Ureter (tissue), 1 donor: ENCODE results near the gene TECR. TPM values are rescaled to one million over a fixed set of nuclear protein-coding genes. Genes with fewer than 3 reads are reported as not detected.
"Not testable (repeated sequence)": the region's sequence is repeated elsewhere in the genome, so short reads cannot be mapped to it uniquely, and the experiment has no call there.

Source experiments
- DNase-seq: peaks from one replicate; pipeline ENCODE4 v3.0.0-alpha.2; 2020; ENCODE audit warnings: low spot score
- total RNA-seq: library from RNA; stranded (reverse); gene quantifications from one replicate; pipeline ENCODE4 v1.2.4, GENCODE V29; 2023
- donor health status: DM: yes; HTN: yes; CAD: no.

TECR gene
- total RNA-seq, 1 donor from 2014 or later, result 104 TPM

DNA sequence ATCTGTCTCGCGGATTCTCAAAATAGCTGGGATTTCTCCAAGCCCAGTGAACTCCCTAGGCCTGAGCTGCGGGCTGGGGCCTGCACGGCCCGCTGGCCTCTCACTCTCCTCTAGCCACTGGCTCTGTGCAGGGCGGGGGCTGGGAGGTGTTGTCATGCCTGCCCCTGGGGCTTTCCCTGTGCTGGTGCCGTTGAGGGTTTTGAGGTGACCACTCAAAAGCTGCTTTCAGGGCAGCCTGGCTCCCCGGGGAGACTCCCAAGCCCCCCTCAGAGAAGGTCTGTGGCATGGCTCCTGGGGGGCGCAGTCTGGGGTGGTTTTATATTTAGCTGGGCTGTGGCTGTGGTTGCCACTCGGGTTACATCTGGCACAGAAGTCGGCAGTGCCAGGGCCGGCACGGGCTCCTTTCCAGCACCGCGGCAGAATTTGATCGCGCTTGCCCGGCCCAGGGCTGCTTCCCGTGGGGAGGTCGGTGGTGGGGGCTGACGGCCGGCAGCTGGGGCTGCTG lies 32.5 kb downstream of the TECR start:
- no peak for DNase-seq

- no peak for DNase-seq
These were observed 33.5 kb downstream of the TECR start for GRCh38 chr19:14562660-14563589.

GRCh38 chr19:14563590-14563926 lies 34.2 kb downstream of the TECR start:
- DNase-seq, result no peak

- no peak for DNase-seq
These were observed 34.7 kb downstream of the TECR start for GRCh38 chr19:14563989-14564651.

GRCh38 chr19:14564652-14565297 lies 35.4 kb downstream of the TECR start:
- not testable (repeated sequence) for DNase-seq

- no peak for DNase-seq
These were observed 35.9 kb downstream of the TECR start for GRCh38 chr19:14565298-14565679.

DNA sequence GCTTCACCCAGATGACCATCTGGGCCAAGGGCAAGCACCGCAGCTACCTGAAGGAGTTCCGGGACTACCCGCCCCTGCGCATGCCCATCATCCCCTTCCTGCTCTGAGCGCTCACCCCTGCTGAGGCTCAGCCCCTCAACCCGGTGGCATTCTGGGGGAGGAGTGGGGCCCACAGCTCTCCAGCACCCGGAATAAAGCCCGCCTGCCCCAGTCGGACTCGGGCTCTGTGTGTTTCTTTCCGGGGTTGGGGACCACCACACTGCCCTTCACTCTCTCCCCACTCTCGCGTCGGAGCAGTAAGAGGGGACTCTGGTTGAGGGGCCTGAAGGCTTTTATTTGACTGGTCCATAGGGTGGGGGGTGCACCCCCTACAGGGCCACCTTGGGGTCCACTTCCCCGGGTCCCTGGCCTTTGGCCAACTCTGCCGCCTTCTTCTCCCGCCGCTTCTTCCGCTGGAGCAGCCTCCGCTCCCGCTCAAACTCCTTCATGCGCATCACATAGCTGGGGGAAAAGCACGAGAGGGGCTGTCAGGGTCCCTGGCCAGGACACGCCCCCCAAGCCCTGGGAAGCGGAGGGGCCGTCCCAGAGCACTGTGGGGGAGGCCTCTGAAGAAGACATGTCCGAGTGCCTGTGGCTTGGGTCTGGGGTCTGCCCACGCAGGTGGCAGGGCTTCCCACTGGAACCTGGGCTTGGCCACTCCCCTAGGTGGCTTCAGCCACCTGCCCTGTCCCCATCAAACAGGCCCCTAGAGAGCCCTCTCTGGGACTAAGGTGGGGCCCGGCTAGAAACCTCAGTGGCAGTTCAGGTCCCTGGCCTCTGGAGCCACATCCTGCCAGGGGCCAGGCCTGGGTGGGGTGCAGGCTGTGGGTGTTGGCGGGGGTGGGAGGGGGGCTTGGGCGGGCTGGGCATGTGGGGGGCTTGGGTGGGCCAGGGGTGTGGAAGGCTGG lies 36.6 kb downstream of the TECR start:
- no peak for DNase-seq

GRCh38 chr19:14566712-14567077 lies 37.3 kb downstream of the TECR start:
- DNase-seq, result no peak

DNA sequence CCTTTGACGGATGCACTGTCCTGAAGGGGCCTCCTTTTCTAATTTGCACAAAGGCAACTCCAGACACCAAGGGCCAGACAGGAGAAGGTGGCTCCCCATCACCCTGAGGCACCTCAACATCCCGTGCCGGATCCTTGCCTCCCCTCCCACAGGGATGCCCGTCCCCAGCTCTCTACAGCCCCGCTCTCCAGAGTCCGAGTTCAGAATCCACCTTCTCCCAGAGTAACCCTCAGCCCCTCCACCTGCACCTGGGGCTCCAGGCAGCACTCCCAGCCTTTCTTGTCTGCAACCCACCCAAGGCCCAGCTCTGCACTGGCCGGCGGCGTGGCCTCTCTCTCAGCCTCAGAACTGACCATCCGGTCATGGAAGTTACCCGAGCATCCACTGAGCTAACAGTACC lies 37.7 kb downstream of the TECR start:
- DNase-seq, result no peak

GRCh38 chr19:14570864-14571527 lies 41.6 kb downstream of the TECR start:
- DNase-seq, result no peak

GRCh38 chr19:14571695-14572490 lies 42.5 kb downstream of the TECR start, which contains the start of gene NDUFB7:
TSS of gene NDUFB7 (minus strand) at chr19:14572066. CDS start at chr19:14572000, 66 bp downstream.
- DNase-seq, result peak; percentile 89

DNA sequence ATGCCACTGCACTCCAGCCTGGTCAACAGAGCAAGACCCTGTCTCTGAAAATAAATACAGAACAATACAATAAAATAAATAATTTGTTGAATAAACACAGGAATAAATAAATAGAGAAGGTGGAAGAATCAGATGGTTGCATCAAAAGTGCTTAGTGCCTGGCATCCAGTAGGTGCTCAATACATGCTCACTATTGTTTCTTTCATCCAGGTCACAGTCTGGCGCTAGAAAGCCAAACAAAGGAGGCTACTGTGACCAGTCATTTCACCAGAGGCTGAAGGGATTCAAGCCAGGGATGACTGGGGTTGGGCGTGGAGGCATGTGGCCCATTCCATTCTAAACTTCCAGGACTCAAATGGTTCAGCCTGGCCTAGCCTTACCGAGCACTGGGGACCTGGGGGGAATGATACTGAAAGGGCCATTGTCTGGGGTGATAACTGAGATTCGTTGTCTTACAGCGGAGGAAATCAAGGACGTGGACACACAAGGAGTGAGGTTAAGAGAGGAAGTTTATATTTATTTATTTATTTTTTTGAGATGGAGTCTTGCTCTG lies 46.1 kb downstream of the TECR start:
- no peak for DNase-seq

DNA sequence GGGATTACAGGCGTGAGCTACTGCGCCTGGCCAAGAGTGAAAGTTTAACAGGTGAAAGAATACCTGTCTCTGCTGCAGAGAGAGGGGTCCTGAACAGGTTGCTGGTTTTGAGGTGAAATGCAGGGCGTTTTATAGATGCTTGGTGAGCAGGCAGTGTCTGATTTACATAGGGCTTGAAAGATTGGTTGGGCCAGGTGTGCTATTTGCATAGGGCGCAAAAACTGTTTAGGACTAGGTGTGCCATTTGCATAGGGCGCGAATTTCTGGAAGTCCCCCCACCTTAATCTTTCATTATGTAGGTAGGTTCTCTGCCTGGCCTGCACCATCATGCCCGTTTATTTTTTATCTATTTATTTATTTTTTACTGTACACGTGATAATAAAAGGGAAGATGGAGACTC lies 47.0 kb downstream of the TECR start:
- DNase-seq, result no peak

DNA sequence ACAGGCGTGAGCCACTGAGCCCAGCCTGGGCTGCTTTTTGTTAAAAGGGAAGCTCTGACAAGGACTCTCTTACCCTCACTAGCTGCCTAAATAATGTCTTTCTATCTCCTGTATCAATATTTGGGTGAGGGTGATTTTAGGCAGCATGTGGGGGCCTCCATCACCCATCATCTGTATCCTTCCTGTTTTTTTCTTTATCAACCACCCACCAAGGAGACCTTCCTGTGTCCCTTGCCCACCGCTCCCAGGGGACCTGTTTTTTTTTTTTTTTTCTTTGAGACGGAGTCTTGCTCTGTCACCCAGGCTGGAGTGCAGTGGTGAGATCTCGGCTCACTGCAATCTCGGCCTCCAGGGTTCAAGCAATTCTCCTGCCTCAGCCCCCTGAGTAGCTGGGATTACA lies 47.9 kb downstream of the TECR start:
- DNase-seq, result no peak

DNA sequence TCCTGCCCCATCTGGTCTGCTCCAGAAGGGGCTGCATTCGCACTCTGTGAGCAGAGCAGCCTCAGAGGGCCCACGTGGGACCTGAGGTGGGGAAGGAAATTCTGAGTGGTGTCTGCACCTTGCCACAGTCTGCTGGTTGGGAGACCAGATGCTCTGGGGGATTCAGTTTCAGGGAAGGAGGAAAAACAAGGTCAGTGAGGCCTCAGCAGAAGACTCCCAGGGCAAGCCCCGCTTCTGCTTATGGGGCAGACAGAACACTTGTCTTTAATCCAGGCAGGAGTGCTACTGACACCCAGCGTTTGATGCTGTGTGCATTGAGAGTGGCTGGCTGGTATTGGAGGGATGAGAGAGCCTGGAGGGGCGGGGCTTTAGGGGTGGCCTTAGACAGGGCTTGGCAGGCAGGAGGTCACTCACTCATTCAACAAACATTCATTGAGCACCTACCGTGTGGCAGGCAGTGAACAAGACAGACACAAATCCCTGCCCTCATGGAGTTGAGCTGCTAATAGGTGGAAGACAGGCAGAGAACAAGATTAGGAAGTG lies 48.6 kb downstream of the TECR start:
- DNase-seq, result no peak

DNA sequence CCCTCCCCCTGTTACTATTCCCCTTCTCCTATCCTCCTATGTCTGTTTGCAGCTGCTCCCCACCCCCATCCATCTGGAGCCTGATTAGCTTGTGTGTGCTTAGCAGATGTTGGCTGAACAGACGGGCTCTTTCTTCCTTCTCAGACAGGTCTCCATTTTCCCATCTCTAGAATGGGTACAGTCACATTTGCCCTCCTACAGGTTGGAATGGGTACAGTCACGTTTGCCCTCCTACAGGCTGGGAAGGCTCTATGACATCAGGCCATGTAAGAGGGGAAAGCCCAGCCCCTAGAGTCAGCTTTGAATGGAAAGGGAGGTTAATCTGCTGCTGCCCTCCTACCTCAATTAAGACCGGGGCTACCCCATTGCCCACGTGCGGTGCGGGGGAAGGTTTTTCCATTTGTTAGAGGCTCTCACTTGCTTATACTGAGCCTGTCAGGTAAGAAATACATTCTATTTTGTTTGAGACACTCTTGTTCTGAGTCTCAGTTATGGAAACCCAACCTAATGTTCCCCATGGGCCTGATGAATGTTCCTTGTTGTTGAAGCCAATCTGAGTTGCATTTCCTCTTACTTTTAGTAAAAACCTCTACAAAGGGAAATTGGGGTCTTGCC lies 51.3 kb downstream of the TECR start:
- DNase-seq, result no peak

- no peak for DNase-seq
These were observed 53.5 kb downstream of the TECR start, which contains the start of gene CLEC17A for GRCh38 chr19:14582894-14583340. TSS of gene CLEC17A (plus strand) at chr19:14583084. CDS start at chr19:14583161, 77 bp downstream.

- DNase-seq, result not testable (repeated sequence)
These were observed 55.0 kb downstream of the TECR start for GRCh38 chr19:14584372-14584771.

GRCh38 chr19:14585187-14585586 lies 55.8 kb downstream of the TECR start:
- not testable (repeated sequence) for DNase-seq
